A549 (cell line): ENCODE data around the gene AUTS2.

ENCODE experiments used
- BHLHE40 ChIP-seq: IDR thresholded peaks from 2 replicates; pipeline ENCODE4 v1.6.1; 2012; ENCODE audit warnings: low read depth, low read length, inconsistent platforms
- MAFK ChIP-seq: fragments of 450-650 bp; IDR thresholded peaks from 2 replicates; pipeline ENCODE4 v1.6.1; 2014; ENCODE audit not compliant: partially characterized antibody
- NFE2L2 ChIP-seq: fragments of 150-350 bp; conservative IDR thresholded peaks from 2 replicates; pipeline ENCODE4 v1.6.1; 2014; ENCODE audit warnings: low read length
- POLR2A ChIP-seq: IDR thresholded peaks from 2 replicates; pipeline ENCODE4 v1.6.1; 2012; ENCODE audit warnings: mild to moderate bottlenecking, low read length
- ZFP36 ChIP-seq: fragments of 450-650 bp; IDR thresholded peaks from 2 replicates; pipeline ENCODE4 v1.6.1; 2014; ENCODE audit warnings: borderline replicate concordance; ENCODE audit not compliant: partially characterized antibody
- TF ChIP-seq, protein P1 (sequence below): fragments of >200 bp; sonication (Bioruptor Twin); formaldehyde crosslinking; IDR thresholded peaks from 3 replicates; pipeline ENCODE4 v1.5.1; 2016
- TF ChIP-seq, protein P2 (sequence below): fragments of 250-450 bp; sonication (Bioruptor Pico); IDR thresholded peaks from 2 replicates; pipeline ENCODE4 v1.5.0; 2021; ENCODE audit warnings: mild to moderate bottlenecking, moderate library complexity, borderline replicate concordance

DNA sequence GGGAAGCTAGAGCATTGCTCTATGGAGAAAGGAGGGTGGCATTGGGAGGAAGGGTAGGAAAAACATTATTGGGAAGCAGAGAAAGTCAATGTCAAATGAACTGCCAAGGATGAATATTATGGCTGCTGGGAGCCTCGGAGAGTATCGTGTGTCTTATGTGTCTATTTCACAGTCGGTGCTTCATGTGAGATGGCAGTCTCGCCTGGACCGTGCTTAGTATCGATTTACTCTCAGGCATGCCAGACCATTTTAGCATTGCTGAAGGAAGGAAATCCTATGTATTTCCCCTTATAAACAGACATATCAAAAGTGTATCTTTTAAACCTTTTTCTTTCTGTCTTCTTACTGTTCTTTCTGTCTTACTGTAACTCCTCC lies 612.6 kb downstream of the AUTS2 start:
- TF ChIP-seq, protein P1, sequence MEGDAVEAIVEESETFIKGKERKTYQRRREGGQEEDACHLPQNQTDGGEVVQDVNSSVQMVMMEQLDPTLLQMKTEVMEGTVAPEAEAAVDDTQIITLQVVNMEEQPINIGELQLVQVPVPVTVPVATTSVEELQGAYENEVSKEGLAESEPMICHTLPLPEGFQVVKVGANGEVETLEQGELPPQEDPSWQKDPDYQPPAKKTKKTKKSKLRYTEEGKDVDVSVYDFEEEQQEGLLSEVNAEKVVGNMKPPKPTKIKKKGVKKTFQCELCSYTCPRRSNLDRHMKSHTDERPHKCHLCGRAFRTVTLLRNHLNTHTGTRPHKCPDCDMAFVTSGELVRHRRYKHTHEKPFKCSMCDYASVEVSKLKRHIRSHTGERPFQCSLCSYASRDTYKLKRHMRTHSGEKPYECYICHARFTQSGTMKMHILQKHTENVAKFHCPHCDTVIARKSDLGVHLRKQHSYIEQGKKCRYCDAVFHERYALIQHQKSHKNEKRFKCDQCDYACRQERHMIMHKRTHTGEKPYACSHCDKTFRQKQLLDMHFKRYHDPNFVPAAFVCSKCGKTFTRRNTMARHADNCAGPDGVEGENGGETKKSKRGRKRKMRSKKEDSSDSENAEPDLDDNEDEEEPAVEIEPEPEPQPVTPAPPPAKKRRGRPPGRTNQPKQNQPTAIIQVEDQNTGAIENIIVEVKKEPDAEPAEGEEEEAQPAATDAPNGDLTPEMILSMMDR: no peak
- TF ChIP-seq MAFK (no peak), POLR2A (no peak), BHLHE40 (no peak), ZFP36 (no peak), NFE2L2 (no peak)
- TF ChIP-seq, protein P2, sequence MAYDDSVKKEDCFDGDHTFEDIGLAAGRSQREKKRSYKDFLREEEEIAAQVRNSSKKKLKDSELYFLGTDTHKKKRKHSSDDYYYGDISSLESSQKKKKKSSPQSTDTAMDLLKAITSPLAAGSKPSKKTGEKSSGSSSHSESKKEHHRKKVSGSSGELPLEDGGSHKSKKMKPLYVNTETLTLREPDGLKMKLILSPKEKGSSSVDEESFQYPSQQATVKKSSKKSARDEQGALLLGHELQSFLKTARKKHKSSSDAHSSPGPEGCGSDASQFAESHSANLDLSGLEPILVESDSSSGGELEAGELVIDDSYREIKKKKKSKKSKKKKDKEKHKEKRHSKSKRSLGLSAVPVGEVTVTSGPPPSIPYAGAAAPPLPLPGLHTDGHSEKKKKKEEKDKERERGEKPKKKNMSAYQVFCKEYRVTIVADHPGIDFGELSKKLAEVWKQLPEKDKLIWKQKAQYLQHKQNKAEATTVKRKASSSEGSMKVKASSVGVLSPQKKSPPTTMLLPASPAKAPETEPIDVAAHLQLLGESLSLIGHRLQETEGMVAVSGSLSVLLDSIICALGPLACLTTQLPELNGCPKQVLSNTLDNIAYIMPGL: no peak
